ENCODE results near the gene GATA6.
"Not testable (repeated sequence)": the region's sequence is repeated elsewhere in the genome, so short reads cannot be mapped to it uniquely, and the experiment has no call there.

Gene GATA6

DNA sequence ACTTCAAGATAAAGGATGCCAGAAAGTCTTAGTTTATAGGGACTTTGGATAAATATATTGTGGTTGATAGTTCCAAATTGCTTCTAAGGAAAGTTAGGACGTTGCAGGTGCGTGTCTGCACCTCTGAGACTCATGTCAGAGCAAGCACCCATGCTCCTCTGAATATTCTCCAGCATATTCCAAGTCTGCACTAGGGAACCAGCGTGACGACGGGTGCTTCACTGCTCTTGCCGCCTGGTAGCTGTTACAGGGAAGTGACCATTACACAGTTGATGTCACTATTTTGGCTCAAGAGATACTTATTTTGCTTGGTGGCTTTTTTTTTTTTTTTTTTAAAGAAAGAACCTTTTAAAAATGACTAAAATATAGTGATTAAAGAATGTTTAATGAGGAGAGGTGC is 35.6 kb downstream of the GATA6 start:
- DNase-seq (ENCODE audit: low read depth in 2 of 2) = no peak

GRCh38 chr18:22207021-22207758 is 37.8 kb downstream of the GATA6 start:
- no peak for DNase-seq (ENCODE audit: low read depth in 2 of 2)

DNA sequence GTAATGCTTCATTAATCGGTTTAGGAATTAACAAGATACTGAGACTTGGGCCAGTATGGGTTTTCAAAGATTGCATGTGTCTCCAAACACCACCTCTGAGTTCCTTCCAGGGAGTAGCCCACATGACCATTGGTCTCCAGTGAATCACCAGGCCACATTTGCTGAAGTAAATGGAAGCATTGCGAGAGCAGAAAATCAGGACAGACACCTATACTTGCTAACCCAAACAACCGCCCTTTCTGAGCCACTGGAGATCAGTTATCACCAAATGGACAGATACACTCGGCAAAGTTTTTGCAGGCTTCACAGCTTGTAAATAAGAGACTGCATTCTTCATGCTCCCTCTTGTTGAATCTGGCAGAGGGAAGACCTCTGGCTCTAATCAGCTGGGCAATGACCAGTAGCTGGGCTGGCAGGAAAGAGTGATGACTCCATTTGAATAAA is 40.9 kb downstream of the GATA6 start:
- DNase-seq (ENCODE audit: low read depth in 2 of 2) = no peak

GRCh38 chr18:22211657-22212056 is 42.3 kb downstream of the GATA6 start:
- no peak for DNase-seq (ENCODE audit: low read depth in 2 of 2)

DNA sequence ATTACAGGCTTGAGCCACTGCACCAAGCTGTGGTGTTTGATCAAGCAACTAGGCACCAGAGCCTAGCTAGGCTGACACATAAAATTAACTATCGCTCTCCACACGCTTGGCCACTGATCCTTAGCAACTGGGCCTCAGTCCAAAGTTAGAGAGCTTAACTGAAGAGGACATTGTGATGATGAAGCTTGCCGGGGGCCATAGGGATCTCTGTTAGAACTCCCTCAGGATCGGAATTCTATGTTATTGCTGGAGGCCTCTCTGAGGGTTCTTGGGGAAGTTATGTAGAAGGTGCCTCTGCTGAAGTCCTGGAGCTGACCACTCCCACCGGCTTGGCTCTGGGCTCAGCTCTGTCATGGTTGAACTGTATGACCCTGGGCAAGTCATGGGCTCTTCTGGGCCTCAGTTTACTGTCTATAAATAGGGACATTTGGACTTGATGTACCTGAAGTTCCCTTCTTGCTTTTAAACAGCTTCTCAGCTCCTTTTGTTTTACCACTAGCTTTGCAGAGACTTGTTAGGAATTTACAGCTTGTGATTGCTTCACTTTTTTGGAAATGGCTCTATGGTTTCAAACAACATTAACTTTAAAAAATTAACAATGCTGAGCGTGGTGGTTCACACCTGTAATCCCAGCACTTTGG is 44.1 kb downstream of the GATA6 start:
- no peak for DNase-seq (ENCODE audit: low read depth in 2 of 2)

DNA sequence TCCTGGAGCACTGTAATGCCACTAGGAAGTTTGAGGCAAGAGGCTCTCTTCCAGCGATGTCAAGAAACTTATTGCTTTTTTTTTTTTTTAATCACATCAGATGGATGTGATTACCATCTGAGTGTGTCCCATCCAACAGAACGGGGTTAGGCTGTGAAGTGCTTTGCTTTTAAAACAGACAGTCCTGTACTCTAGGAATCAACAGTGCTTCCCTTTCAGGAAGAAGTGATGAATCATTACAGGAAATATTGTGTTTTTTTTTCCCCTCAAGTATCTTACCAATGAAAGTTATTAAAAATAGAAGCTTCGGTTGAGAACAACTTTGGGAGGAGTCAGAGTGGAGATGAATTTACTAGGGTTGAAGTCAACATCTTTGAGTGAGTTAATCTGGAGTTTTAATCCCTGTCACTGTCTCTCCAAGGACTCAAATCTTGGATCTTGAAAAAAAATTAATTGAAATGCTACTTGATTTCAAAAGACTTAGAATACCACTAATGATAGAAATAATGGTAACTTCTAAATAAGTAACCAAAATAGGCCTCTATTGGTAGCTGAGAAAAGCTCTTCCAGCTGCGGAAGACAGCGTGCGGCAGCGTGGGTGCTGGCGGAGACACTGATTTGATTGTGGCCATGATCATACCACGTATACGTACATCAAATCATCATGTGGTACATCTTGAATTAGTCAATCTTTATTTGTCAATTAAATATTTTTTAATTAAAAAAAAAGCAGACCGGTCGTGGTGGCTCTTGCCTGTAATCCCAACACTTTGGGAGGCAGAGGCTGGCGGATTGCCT is 45.5 kb downstream of the GATA6 start:
- DNase-seq (ENCODE audit: low read depth in 2 of 2) = no peak

DNA sequence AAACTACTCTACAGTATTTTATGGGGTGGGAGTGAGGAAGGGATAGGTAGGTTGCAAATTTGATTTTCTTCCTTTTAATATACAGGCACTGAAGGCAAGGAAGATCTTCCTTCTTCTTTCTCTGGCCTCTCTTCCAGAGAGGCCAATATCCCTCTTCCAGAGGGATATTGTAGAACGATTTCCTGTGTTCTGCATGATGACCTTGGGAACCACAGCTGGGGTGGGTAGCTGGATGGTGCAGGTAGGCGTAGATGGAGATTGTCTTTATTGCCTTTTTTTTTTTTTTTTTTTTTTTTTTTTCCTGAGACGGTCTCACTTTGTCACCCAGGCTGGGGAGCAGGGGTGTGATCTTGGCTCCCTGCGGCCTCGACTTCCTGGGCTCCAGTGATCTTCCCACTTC is 49.4 kb downstream of the GATA6 start:
- no peak for DNase-seq (ENCODE audit: low read depth in 2 of 2)

- DNase-seq (ENCODE audit: low read depth in 2 of 2) = no peak
Observed at GRCh38 chr18:22219568-22220355, 50.4 kb downstream of the GATA6 start.

DNA sequence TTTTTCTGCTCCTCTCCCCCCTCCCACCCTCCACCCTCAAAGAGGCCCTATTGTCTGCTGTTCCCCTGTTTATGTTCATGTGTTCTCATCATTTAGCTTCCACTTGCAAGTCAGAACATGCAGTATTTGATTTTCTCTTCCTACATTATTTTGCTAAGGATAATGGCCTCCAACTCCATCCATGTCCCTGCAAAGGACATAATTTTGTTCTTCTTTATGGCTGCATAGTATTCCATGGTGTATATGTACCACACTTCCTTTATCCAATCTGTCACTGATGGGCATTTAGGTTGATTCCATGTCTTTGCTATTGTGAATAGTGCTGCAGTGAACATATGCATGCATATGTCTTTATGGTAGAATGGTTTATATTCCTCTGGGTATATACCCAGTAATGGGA is 51.2 kb downstream of the GATA6 start:
- not testable (repeated sequence) for DNase-seq (ENCODE audit: low read depth in 2 of 2)

- DNase-seq (ENCODE audit: low read depth in 2 of 2) = no peak
Observed at GRCh38 chr18:22221350-22221749, 52.0 kb downstream of the GATA6 start.

- DNase-seq (ENCODE audit: low read depth in 2 of 2) = no peak
Observed at GRCh38 chr18:22223254-22223964, 54.0 kb downstream of the GATA6 start.

GRCh38 chr18:22223965-22224322 is 54.6 kb downstream of the GATA6 start:
- DNase-seq (ENCODE audit: low read depth in 2 of 2) = no peak

DNA sequence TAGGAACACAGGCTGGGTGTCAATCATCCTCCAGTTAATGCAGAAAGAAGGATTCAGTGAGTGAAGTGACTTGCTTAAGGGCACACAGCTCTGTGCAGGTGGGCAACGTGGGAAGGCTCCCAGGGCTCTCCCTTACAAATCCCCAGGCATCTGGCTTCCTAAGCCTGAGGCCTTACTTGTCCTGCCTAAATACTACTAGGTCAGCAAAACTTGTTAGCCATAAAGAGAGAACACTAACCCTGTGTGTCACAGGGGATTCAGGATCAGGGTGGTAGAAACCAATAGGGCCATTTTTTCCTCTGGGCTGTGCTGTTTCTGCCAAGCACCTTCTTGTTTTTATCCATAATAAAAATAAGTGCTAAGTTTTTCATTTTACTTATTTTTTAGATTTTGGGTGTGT is 55.0 kb downstream of the GATA6 start:
- DNase-seq (ENCODE audit: low read depth in 2 of 2) = no peak

DNA sequence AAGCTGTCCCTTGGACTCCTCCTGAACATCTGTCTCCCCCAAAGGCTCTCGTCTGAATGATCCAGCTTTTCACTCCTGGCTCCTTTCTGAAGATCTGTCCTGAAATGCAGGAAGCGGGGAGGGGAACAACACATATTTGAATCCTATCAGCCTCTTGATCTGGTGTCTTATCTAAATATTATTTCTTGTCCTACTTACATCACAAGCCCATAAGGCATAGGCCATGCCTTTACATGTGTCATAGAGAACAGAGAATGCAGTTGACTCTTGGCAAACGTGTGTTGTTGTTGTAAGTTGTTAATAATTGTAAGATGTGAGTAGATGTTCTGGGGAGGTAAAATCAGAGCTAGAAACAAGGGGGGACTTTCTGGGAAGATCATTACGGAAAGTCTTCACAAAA is 57.4 kb downstream of the GATA6 start:
- DNase-seq (ENCODE audit: low read depth in 2 of 2) = no peak

DNA sequence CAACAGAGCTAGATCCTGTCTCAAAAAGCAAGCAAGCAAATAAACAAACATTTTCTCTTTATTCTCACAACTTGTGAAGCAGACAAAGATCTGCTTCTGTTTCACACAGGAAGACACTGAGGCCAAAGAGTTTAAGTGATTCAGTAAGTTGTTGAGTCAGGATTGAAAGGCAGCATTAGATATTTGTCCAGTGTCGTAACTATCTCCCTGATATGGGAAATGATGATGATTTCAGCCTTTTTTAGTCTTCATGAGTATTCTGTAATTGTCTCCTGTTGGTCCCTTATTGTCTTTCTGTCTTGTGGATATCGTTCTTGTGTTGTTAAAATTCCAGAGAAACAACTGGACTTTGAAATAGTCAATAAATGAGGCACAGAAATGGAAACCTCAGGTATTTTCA is 59.6 kb downstream of the GATA6 start:
- DNase-seq (ENCODE audit: low read depth in 2 of 2) = no peak

DNA sequence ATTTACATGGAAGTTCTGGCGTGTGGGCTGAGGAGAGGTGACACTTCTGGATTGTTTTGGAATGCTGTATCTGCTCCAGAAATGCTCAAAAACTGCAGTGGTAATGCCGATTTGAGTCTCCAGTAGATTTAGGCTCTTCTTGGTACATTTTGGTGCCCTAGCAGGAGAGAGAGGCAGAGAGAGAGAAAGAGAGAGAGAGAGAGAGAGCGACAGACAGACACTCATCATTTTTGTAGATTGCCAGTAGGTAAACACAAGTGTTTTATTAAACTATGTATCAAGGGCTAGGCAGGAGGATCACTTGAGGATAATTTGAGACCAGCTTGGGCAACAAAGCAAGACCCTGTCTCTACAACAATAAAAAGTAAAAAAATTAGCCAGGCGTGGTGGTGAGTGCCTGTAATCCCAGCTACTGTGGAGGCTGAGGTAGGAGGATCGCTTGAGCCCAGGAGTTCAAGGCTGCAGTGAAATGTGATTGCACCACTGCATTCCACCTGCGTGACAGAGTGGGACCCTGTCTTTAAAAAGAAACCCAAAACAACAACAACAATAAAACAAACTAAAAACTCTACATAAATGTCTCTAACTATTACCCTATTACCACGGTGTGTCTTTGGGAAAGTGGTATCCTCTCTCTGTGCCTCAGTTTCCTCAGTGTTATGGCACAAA is 60.2 kb downstream of the GATA6 start:
- DNase-seq (ENCODE audit: low read depth in 2 of 2) = no peak

GRCh38 chr18:22230471-22230945 is 61.1 kb downstream of the GATA6 start:
- DNase-seq (ENCODE audit: low read depth in 2 of 2) = no peak

DNA sequence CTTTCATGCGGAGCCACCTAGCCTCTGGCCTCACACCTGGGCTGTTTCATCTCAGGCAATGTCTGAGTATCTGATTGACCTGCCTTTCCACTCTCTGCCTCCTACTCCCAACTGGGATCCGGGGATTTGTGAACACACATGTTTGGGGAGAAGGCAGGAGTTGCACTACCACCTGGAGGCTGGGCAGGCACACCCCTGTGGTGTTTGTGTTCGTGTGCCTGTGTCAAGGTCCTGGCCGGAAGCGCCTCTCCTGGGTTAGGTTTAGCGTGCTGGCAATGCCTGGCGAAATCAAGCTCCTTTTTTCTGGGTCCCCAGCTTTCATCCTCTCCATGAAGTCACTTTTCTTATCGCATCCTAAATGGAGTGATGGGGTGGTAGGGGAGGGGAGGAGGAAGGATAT is 63.9 kb downstream of the GATA6 start:
- DNase-seq (ENCODE audit: low read depth in 2 of 2) = no peak

GRCh38 chr18:22238036-22238435 is 68.6 kb downstream of the GATA6 start:
- DNase-seq (ENCODE audit: low read depth in 2 of 2) = no peak

GRCh38 chr18:22238681-22239080 is 69.3 kb downstream of the GATA6 start:
- no peak for DNase-seq (ENCODE audit: low read depth in 2 of 2)

DNA sequence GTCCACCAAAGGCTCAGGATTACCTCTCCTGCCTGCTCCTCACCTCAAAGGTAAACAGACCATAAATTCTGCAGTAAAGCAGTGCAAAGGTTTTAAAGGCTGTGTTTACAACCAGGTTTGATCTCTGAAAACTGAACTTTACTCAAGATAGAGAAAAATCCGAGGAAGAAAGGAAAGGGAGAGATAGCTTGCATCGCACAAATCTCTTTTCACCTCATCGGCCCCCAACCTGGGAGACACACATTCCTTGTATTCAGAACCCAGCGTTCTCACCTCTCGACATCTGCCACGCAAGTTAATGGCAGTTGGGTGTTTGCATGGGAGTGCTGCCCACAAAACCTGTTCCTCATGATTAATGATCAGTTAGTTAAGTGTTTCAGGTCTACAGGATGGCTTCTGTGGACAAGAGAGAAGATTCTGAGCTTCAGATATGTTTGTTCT is 72.6 kb downstream of the GATA6 start:
- no peak for DNase-seq (ENCODE audit: low read depth in 2 of 2)
